Superior temporal gyrus (tissue), 1 donor: ENCODE data around the gene PPP1R14C.

Experiments used
- DNase-seq: peaks from one replicate; pipeline ENCODE4 v3.0.0-alpha.2; 2016; ENCODE audit errors: extremely low spot score

Gene PPP1R14C

GRCh38 chr6:150249261-150249660 is 106.4 kb downstream of the PPP1R14C start:
- no peak for DNase-seq

GRCh38 chr6:150250826-150251225 is 108.0 kb downstream of the PPP1R14C start:
- DNase-seq, result no peak

GRCh38 chr6:150251566-150252186 is 108.8 kb downstream of the PPP1R14C start:
- DNase-seq, result no peak

DNA sequence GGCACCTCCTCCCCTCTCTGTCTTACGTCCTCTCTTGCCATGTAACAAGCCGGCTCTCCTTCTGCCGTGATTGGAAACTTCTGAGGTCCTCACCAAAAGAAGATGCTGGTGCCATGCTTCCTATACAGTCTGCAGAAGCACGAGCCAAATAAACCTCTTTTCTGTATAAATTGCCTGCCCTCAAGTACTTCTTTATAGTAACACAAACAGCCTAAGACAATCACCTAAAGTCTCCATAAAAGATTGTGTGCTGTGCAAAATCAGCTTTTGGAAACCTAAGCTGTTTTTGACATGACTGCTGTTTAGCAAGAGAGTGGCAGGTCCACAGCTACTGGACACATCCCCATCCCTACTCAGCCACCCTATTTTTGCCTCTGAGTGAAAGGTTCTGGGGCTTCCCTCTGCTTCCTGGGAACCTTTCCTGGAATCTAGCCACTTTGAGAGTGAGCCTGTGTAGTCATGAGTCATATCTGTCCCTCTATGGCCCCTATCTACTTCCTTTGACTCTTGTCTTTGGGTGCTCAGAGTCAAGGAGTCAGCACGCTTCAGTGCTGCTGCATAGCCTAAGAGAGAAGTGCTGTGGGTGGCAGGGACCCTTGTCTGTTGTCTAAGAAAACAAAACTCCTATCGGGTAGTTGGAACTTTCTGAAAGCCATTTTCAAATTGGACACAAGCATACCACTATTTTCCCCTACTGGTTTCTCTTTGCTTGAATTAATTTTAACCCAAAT is 110.0 kb downstream of the PPP1R14C start:
- DNase-seq, result no peak

DNA sequence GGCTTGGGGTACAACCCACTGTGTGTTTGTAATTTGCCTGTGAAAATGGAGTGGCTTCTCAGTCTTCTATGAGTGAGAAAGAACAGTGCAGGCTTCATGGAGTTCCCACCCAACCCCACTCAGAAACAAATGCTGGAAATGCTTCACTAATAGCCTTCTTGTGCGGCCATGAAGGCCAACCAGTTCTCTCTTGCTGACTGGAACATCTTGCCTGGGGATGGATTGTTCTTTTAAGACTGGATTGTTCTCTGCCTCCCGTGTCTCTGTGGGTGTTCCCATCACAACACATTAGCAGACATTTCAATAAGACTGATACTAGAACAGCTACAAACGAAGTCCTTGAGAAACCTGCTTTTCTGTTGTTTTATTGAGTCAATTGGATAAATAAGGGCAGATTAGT is 110.6 kb downstream of the PPP1R14C start:
- no peak for DNase-seq

DNA sequence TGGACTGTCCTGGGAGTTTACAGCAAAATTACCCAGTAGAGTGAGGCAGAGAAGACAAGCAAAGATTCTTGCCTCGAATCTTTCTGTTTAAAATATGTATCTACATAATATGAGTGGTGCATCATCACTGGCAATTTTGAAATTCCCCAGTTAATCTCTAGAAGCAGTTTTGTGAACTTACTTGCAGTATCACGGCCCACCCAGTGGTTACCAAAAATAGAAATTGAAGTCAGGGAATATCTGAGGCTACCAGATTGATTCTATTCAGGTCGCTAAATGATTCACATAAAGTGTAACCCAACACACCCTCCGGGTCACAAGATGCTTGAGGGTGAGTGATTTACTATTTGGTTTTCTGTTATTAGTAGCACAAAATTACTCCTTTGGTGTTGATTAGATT is 111.9 kb downstream of the PPP1R14C start:
- no peak for DNase-seq

- no peak for DNase-seq
Measured at GRCh38 chr6:150255840-150256239, 113.0 kb downstream of the PPP1R14C start.

DNA sequence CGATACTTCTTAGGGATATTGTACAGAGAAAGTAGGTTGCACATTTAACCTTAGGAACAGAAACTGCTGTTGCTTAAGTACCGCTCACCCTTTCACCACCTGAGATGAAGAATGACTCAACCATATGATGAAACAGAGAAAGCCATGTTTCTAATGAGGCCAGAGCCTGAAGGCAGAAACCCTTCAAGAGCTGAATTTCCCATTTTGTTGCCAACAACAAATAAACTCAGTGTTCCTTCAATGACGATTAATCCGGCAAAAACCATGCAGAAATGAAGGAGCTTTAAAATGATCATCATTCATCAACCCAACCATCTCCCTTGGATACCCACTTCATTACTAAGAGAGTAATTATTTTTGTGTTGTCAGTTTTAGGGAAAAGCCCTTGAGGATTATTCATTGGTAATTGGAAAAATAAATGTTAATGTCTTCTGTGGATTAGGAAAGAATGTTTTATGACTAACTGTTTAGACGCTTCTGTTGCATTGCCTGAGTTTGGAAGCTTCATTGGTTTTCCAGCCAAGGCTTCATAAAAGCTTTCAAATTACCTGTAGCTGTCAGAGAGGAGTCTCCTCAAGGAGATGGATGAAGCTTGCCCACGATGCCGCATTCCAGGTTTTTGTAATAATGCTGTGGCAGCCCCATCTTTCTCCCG is 113.9 kb downstream of the PPP1R14C start:
- no peak for DNase-seq

GRCh38 chr6:150258381-150258780 is 115.5 kb downstream of the PPP1R14C start:
- no peak for DNase-seq

DNA sequence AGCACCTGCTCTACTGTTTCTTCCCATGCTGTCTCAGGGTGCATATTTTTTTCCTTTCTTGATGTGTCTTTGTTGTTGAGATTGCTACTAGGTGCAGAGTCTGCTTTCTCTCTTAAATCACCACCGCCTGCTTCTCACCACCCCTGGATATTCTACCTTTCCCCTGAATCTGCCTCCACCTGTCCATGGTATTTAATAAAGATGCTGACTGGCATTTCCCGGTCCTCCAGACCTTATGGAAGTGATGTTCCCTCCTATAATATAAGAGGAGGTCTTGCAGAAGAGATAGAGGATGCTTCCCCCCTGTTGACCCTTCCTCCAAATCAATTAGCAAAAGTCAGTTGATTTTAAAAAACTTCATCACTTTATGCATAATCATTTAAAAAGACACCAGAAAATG is 118.1 kb downstream of the PPP1R14C start:
- no peak for DNase-seq

DNA sequence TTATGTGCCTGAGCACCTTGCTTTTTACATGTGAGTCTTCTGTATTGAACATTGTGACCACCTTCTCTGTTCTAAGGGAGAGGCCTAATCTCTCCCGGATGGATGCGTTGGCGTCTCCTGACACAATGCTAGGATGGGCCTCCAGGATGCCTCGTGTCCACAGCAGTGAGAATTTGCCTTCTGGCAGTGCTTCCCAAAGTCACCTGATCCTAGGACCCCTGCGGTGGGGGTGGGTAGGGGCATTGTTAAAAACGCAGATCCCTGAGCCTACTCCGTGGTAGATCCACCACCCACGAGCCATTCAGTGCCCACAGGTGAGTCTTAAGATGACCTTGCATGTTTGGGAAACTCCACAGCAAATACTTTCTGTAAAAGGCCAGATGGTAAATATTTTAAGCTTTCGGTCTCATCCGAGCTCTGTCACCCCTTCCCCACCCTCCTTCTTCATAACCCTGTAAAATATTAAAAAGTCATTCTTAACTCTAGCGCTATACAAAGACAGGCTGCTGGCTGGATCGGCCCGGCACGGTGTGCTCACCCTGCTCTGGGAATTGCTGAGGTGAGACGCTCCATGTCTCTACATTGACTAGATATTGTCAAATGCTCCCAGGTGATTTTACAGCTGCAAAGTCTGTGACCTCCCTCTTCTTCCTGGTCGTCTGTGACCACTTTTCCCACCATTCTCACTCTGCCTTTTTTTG is 119.3 kb downstream of the PPP1R14C start:
- DNase-seq, result no peak

DNA sequence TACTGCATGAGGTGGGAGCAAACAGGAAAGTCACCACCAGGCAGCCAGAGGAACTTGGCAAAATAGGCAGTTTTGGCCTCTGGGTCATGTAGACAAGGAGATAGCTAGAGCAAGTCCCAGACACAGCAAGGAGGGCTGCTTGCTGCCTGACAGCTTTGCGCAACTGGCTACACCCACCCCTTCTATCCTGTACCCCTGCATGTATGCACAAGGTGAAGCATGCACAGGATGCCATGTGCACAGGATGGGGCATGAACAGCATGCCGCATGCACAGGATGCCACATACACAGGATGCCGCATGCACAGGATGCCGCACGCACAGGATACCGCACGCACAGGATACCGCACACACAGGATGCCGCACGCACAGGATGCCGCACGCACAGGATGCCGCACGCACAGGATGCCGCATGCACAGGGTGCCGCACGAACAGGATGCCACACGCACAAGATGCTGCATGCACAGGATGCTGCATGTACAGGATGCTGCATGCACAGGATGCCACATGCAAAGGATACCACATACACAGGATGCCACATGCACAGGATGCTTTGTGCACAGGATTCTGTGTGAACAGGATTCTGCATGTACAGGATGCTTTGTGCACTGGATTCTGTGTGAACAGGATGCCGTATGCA is 121.0 kb downstream of the PPP1R14C start:
- no peak for DNase-seq

DNA sequence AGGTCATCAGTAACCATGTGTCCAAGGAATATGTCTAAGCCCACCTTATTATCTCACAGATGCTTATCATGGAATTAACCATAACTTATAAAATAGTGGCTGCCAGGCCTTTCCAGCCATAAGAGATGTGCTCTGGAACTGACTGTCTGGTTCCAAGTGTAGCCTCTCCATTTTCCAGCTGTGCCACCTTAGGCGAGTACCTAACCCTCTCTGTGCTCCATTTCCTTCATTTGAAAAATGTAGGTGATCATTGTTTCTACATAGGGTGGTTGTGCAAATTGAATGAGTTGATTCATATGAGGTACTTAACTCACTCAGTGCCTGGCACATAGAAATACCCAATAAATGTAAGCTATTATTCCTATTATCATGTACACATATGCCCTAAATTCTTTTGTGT is 123.5 kb downstream of the PPP1R14C start:
- no peak for DNase-seq

GRCh38 chr6:150266963-150267685 is 124.3 kb downstream of the PPP1R14C start:
- no peak for DNase-seq

DNA sequence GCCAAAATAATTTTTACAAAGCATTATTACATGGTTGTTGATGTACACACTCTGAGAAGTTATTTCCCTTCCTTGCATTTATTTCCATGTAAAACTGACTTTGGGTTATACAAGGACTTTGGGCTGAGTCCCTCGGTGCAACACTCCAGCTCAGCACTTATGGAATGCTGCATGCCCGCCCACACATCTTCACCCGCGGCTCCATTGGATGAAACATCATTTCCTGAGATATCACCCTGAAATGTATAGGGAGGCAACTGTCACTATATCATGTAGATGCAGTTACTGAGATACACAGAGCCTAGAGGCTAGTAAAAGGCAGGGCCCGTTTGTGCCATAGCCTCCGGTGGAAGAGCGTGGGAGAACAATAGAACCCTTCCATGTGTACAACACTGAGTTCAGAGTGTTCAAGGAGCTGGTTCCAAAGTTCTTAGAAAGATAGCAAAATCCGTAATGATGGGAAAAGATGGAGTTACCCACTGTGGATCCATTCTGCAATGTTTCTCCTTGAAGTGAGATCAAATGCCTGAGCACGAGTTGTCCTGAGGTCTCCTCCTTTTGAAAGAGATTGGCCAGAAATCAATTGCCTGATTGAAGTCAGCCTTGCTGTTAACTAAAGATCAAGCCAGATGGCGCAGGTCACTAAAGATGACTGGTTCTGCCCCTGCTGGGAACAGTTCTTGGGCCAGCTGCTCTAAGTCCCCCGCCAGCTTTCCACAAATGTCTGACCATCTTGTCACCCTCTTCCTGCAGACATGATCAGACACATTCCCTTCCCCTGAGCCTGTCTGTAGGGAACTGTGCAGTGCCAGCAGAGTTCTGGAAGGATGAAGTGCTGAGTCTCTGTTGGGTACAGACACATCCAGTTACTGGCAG is 125.1 kb downstream of the PPP1R14C start:
- DNase-seq, result no peak

GRCh38 chr6:150269130-150269856 is 126.4 kb downstream of the PPP1R14C start:
- DNase-seq, result no peak

DNA sequence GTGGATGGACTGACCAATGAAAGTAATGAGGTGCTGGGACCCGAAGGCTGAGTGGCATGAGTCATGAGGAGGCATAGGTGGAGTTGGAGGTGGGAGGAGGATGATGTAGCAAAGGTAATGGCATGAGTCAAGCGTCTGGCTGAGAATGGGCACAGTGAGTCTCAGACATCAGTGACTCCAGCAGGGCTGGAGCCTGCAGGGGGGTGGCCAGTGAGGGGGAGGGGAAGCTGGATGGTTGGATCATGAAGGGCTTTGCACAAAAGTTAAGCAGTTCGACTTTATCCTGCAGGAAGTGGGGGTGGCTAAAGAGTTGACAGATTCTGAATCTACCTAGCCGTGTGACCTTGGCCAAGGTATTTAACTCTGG is 127.0 kb downstream of the PPP1R14C start:
- DNase-seq, result no peak

DNA sequence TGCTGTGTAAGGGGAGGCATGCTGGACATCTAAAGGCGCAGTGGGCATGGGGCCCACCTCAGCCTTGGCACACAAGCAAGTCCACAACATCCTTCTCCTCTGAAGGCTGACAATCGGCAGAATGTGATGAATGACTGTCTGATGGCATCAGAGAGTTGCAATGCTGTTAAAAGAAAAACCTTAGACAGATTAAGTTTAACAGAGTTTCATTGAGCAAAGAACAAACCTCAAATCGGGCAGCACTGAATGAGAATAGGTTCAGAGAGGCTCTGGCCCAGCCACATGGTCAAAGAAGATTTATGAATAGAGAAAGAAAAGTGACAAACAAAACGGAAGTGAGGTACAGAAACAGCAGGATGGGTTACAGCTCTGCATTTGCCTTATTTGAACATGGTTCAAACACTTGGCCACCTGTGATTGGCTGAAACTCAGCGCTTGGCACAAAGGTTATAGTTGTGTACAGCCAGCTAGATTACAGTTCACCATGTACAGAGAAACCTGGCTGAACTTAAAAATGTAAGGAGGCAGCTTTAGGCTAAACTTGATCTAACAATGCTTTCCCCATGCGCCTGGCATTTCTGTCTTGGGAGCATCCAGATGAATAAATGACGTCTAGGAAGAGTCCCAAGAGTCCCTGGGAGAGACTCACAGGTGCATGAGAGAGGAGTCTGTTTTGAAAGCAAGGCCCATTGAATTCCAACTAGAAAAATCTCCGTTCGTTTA is 127.6 kb downstream of the PPP1R14C start:
- DNase-seq, result no peak

GRCh38 chr6:150271172-150271500 is 128.3 kb downstream of the PPP1R14C start:
- no peak for DNase-seq
